ENCODE data around the gene EFEMP1.
A peak's percentile ranks its signal among the peaks of the same experiment; 100 is the strongest.
"Not testable (repeated sequence)": the region's sequence is repeated elsewhere in the genome, so short reads cannot be mapped to it uniquely, and the experiment has no call there.

Gene EFEMP1

GRCh38 chr2:55864351-55865084, 59.1 kb downstream of the EFEMP1 start:
- DNase-seq (ENCODE audit: low read depth) = no peak

- peak; percentile 100 for DNase-seq (ENCODE audit: low read depth)
Observed at GRCh38 chr2:55862673-55863390, 60.8 kb downstream of the EFEMP1 start.

- peak; percentile 98 for DNase-seq (ENCODE audit: low read depth)
Observed at GRCh38 chr2:55862246-55862645, 61.3 kb downstream of the EFEMP1 start.

GRCh38 chr2:55861733-55862132, 61.8 kb downstream of the EFEMP1 start:
- peak; percentile 68 for DNase-seq (ENCODE audit: low read depth)

GRCh38 chr2:55860832-55861231, 62.8 kb downstream of the EFEMP1 start:
- DNase-seq (ENCODE audit: low read depth) = no peak

- no peak for DNase-seq (ENCODE audit: low read depth)
Observed at GRCh38 chr2:55859875-55860274, 63.7 kb downstream of the EFEMP1 start.

GRCh38 chr2:55857766-55858165, 65.8 kb downstream of the EFEMP1 start:
- DNase-seq (ENCODE audit: low read depth) = no peak

GRCh38 chr2:55856936-55857335, 66.6 kb downstream of the EFEMP1 start:
- peak; percentile 79 for DNase-seq (ENCODE audit: low read depth)

- no peak for DNase-seq (ENCODE audit: low read depth)
Observed at GRCh38 chr2:55848096-55848495, 75.5 kb downstream of the EFEMP1 start.

GRCh38 chr2:55846426-55846825, 77.2 kb downstream of the EFEMP1 start:
- DNase-seq (ENCODE audit: low read depth) = no peak

GRCh38 chr2:55844986-55845385, 78.6 kb downstream of the EFEMP1 start:
- no peak for DNase-seq (ENCODE audit: low read depth)

GRCh38 chr2:55843994-55844345, 79.6 kb downstream of the EFEMP1 start:
- no peak for DNase-seq (ENCODE audit: low read depth)

GRCh38 chr2:55843096-55843993, 80.2 kb downstream of the EFEMP1 start:
- peak; percentile 100 for DNase-seq (ENCODE audit: low read depth)

- DNase-seq (ENCODE audit: low read depth) = peak; percentile 88
Observed at GRCh38 chr2:55842046-55842445, 81.5 kb downstream of the EFEMP1 start.

GRCh38 chr2:55840460-55840859, 83.1 kb downstream of the EFEMP1 start:
- DNase-seq (ENCODE audit: low read depth) = no peak

GRCh38 chr2:55839182-55839819, 84.3 kb downstream of the EFEMP1 start:
- DNase-seq (ENCODE audit: low read depth) = peak; percentile 60

GRCh38 chr2:55838653-55839052, 84.9 kb downstream of the EFEMP1 start:
- DNase-seq (ENCODE audit: low read depth) = no peak

GRCh38 chr2:55838117-55838516, 85.5 kb downstream of the EFEMP1 start:
- not testable (repeated sequence) for DNase-seq (ENCODE audit: low read depth)

- DNase-seq (ENCODE audit: low read depth) = no peak
Observed at GRCh38 chr2:55837073-55837472, 86.5 kb downstream of the EFEMP1 start.

- peak; percentile 76 for DNase-seq (ENCODE audit: low read depth)
Observed at GRCh38 chr2:55831671-55832410, 91.7 kb downstream of the EFEMP1 start.

GRCh38 chr2:55827855-55828254, 95.7 kb downstream of the EFEMP1 start:
- peak; percentile 29 for DNase-seq (ENCODE audit: low read depth)
